ENCODE measurements around the gene NOL7. TPM values are rescaled to one million over a fixed set of nuclear protein-coding genes. Genes with fewer than 3 reads are reported as not detected.
A peak's percentile ranks its signal among the peaks of the same experiment; 100 is the strongest.

The NOL7 gene
- total RNA-seq (100 to 1,000 TPM in 1 of 5 donors, 10 to 100 TPM in 4; 18.1 to 147 (median 67.9) TPM), polyA plus RNA-seq (10 to 100 TPM; 50.8 to 68.7 (median 57.3) TPM)
- long read RNA-seq, donor 1, transcript NOL7-202 (8 exons, 1,184 nt) = major isoform, 15 of 16 reads
- long read RNA-seq, donor 1, partial matches to known transcripts = 0 of 16 reads
- long read RNA-seq, donor 1, other reads (novel, unspliced or antisense) = 0 of 16 reads
- long read RNA-seq, donor 2, transcript NOL7-202 (8 exons, 1,184 nt) = major isoform, 28 of 28 reads
- long read RNA-seq, donor 2, partial matches to known transcripts = 0 of 28 reads
- long read RNA-seq, donor 2, other reads (novel, unspliced or antisense) = 0 of 28 reads
- long read RNA-seq, donor 3, transcript NOL7-202 (8 exons, 1,184 nt) = major isoform, 14 of 19 reads
- long read RNA-seq, donor 3, partial matches to known transcripts = 5 of 19 reads
- long read RNA-seq, donor 3, other reads (novel, unspliced or antisense) = 0 of 19 reads
- long read RNA-seq, donor 4, transcript NOL7-202 (8 exons, 1,184 nt) = major isoform, 6 of 6 reads
- long read RNA-seq, donor 4, partial matches to known transcripts = 0 of 6 reads
- long read RNA-seq, donor 4, other reads (novel, unspliced or antisense) = 0 of 6 reads
- long read RNA-seq, donor 5, transcript NOL7-202 (8 exons, 1,184 nt) = major isoform, 18 of 26 reads
- long read RNA-seq, donor 5, partial matches to known transcripts = 6 of 26 reads
- long read RNA-seq, donor 5, other reads (novel, unspliced or antisense) = 0 of 26 reads
- long read RNA-seq, donor 6, transcript NOL7-202 (8 exons, 1,184 nt) = major isoform, 69 of 80 reads
- long read RNA-seq, donor 6, partial matches to known transcripts = 0 of 80 reads
- long read RNA-seq, donor 6, other reads (novel, unspliced or antisense) = 5 of 80 reads
- long read RNA-seq, donor 7, transcript NOL7-202 (8 exons, 1,184 nt) = major isoform, 24 of 85 reads
- long read RNA-seq, donor 7, partial matches to known transcripts = 61 of 85 reads
- long read RNA-seq, donor 7, other reads (novel, unspliced or antisense) = 0 of 85 reads
- long read RNA-seq, donor 8, transcript NOL7-202 (8 exons, 1,184 nt) = major isoform, 18 of 30 reads
- long read RNA-seq, donor 8, partial matches to known transcripts = 12 of 30 reads
- long read RNA-seq, donor 8, other reads (novel, unspliced or antisense) = 0 of 30 reads
- long read RNA-seq, donor 9, transcript NOL7-202 (8 exons, 1,184 nt) = major isoform, 16 of 58 reads
- long read RNA-seq, donor 9, partial matches to known transcripts = 41 of 58 reads
- long read RNA-seq, donor 9, other reads (novel, unspliced or antisense) = 0 of 58 reads
- long read RNA-seq, donor 10, transcript NOL7-202 (8 exons, 1,184 nt) = major isoform, 16 of 18 reads
- long read RNA-seq, donor 10, partial matches to known transcripts = 0 of 18 reads
- long read RNA-seq, donor 10, other reads (novel, unspliced or antisense) = 0 of 18 reads

DNA sequence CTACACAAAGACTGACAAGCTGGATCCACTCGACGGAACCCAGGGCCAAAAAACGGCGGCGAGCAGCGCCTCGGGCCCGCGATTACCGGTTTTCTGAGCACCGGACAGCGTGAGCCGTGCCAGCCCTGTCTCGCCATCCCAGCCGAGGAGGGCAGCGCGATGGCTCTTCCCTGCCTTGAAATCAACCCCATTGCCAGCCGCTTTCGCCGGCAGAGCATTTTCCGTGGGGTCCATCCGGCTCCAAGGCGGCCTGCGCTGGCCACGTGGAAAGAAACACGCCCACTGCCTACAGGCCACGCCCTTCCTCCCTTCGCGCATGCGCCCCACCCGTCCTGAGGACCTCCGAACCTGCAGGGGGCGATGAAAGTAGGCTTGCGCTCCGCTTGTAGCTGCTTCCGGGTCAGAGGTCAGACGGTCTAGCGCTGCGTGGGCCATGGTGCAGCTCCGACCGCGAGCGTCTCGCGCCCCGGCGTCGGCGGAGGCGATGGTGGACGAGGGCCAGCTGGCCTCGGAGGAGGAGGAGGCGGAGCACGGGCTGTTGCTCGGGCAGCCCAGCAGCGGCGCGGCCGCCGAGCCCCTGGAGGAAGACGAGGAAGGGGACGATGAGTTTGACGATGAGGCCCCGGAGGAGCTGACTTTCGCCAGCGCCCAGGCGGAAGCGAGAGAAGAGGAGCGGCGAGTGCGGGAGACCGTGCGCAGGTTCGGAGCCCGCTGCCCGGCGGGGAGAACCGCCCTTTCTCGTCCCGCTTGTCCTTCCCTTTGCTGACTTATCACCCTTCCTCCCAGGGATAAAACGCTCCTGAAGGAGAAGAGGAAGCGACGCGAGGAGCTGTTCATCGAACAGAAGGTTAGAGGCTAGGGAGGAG is at the start of gene NOL7:
Gene NOL7 (plus strand): TSS at position 410 of the 866 bp plus-strand sequence. CDS start 24 bp downstream, at position 434.
- intact Hi-C loops (cut with DNase I; ENCODE audit: low total_unique reads) = no loop called here

DNA sequence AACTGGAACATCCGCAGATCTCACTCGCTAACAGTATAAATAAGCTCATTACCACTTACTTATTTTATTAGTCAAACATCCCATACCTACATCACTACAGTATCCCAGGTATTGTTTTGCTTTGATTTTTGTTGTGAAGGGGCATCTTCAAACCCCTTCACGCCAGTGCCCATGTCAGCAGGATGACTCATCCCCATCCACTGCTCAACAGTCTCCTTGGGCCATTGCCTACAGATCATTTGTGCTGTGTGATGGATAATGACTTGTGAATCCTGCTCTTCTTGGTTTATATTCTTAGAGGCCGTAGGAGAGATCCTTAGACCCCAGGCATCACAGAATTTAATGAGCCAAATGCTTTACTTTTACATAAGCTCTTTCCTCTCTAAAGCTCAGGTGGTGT is 49.2 kb upstream of the NOL7 start:
- no peak for DNase-seq
- Histone ChIP-seq H3K27ac (no peak overlapping the region), H3K4me3 (no peak overlapping the region), H3K9me3 (no peaks in the 10 kb centered on the region), H3K4me1 (no peaks in the 10 kb centered on the region), H3K27me3 (no peaks in the 10 kb centered on the region), H3K36me3 (no peaks in the 10 kb centered on the region)
- WGBS, 5 donors = 86 to 95% (median 92%) methylated on average over 4 of the region's 4 CpGs
- intact Hi-C loops (cut with DNase I; ENCODE audit: low total_unique reads) = no loop called here
- no peak for TF ChIP-seq EP300 (IDR thresholded peaks at IDR 0.05)
- no peak for TF ChIP-seq POLR2A (IDR thresholded peaks at IDR 0.05)
- no peak for TF ChIP-seq POLR2AphosphoS5 (IDR thresholded peaks at IDR 0.05)
- TF ChIP-seq, protein P1, sequence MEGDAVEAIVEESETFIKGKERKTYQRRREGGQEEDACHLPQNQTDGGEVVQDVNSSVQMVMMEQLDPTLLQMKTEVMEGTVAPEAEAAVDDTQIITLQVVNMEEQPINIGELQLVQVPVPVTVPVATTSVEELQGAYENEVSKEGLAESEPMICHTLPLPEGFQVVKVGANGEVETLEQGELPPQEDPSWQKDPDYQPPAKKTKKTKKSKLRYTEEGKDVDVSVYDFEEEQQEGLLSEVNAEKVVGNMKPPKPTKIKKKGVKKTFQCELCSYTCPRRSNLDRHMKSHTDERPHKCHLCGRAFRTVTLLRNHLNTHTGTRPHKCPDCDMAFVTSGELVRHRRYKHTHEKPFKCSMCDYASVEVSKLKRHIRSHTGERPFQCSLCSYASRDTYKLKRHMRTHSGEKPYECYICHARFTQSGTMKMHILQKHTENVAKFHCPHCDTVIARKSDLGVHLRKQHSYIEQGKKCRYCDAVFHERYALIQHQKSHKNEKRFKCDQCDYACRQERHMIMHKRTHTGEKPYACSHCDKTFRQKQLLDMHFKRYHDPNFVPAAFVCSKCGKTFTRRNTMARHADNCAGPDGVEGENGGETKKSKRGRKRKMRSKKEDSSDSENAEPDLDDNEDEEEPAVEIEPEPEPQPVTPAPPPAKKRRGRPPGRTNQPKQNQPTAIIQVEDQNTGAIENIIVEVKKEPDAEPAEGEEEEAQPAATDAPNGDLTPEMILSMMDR (IDR thresholded peaks at IDR 0.05) = no peak

More for the DNA sequence above, at the start of gene NOL7:
- peak within 1 kb of the TSS; percentile 83 to 93 (median 91) for H3K27ac ChIP-seq
- H3K27me3 ChIP-seq = no peaks in the 10 kb centered on the region
- H3K4me1 ChIP-seq = peaks cover 19 to 38% (median 31%) of the 10 kb centered on the region in 4 donors
- H3K4me3 ChIP-seq = peak within 1 kb of the TSS; percentile 67 to 88 (median 86)
- peaks cover 13 to 40% (median 31%) of the 10 kb centered on the region in 4 donors for H3K36me3 ChIP-seq
- TF ChIP-seq, protein P1 (IDR thresholded peaks at IDR 0.05) = peak in 5 of 7 experiments; percentile 72 to 98 (median 91)
- TF ChIP-seq POLR2AphosphoS5 (IDR thresholded peaks at IDR 0.05) (peak; percentile 97 to 100 (median 97)), EP300 (IDR thresholded peaks at IDR 0.05) (no peak), POLR2A (IDR thresholded peaks at IDR 0.05) (peak in 1 of 4 donors; percentile 52)
- H3K9me3 ChIP-seq = no peaks in the 10 kb centered on the region
- 0 to 1% (median 1%) methylated on average over 50 to 85 of the region's 85 CpGs for WGBS, 5 donors
- DNase-seq = peak; percentile 97 to 99

DNA sequence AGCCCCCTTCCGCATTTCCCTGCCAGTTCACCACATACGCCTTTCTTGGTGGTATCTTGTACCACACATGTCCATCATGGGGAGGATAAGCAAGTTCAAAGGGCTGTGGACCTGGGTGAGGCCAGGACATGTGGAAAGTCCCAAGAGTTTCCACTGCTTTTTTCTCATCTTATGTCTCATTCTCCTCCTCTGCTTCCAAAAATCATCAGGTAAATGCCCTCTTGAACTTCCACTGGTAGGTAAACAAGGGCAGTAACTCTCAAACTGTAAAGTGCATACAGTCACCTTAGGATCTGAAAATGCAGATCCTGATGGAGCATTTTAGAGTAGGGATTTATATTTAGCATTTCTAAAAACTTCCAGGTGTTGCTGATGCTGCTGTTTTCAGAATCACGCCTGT is 48.6 kb upstream of the NOL7 start:
- Histone ChIP-seq H3K27me3 (no peaks in the 10 kb centered on the region), H3K4me3 (no peak overlapping the region), H3K36me3 (no peaks in the 10 kb centered on the region), H3K9me3 (no peaks in the 10 kb centered on the region), H3K27ac (no peak overlapping the region), H3K4me1 (no peaks in the 10 kb centered on the region)
- intact Hi-C loops (cut with DNase I; ENCODE audit: low total_unique reads) = no loop called here
- no peak for DNase-seq
- WGBS, 5 donors = 90 to 97% (median 95%) methylated on average over 3 of the region's 3 CpGs
- TF ChIP-seq POLR2AphosphoS5 (IDR thresholded peaks at IDR 0.05) (no peak), POLR2A (IDR thresholded peaks at IDR 0.05) (no peak), EP300 (IDR thresholded peaks at IDR 0.05) (no peak)
- TF ChIP-seq, protein P1 (IDR thresholded peaks at IDR 0.05) = no peak

Measured in stomach (tissue), 19 donors.